OCI-LY7 (cell line): ENCODE measurements around the gene ACOX1. TPM values are rescaled to one million over a fixed set of nuclear protein-coding genes. Genes with fewer than 3 reads are reported as not detected.

Source experiments
- BruUV-seq: library from RNA; stranded (reverse); fragments of 400-500 nt; replicated peaks from 2 replicates; lab custom pipeline; 2021; lab: Mats Ljungman, UMichigan
- CTCF ChIA-PET: fragments of 300-600 bp; sonication (Branson Sonifier 250); formaldehyde crosslinking; loops from one replicate; lab custom pipeline; 2022; ENCODE audit warnings: antibody characterized with exemption; ENCODE audit not compliant: unreplicated experiment; lab: Charles Lee
- POLR2A ChIA-PET: fragments of 300-600 bp; sonication (Branson Sonifier 250); formaldehyde crosslinking; loops from one replicate; lab custom pipeline; 2022; ENCODE audit warnings: antibody characterized with exemption; lab: Charles Lee
- DNase-seq: peaks from one replicate; pipeline ENCODE4 v3.0.0-alpha.2; 2015; ENCODE audit warnings: low spot score
- H2AFZ ChIP-seq: fragments of 200-600 bp; sonication (generic), shearing (Covaris generic); 2 replicates; pipeline ENCODE4 v1.6.1; 2014; ENCODE audit warnings: mild to moderate bottlenecking, antibody characterized with exemption, low read length, moderate library complexity
- H3K27ac ChIP-seq: fragments of 200-600 bp; sonication (generic); 2 replicates; pipeline ENCODE4 v1.5.1; 2014; ENCODE audit warnings: mixed run types, low read depth, mild to moderate bottlenecking, moderate library complexity, low read length, inconsistent platforms; ENCODE audit not compliant: poor library complexity, severe bottlenecking
- H3K36me3 ChIP-seq: fragments of 200-600 bp; sonication (generic); 2 replicates; pipeline ENCODE4 v1.6.1; 2014; ENCODE audit warnings: mild to moderate bottlenecking, antibody characterized with exemption, low read length, moderate library complexity, mixed read lengths; ENCODE audit not compliant: insufficient read depth
- H3K4me1 ChIP-seq: fragments of 200-600 bp; sonication (generic); 2 replicates; pipeline ENCODE4 v1.5.1; 2014; ENCODE audit warnings: mild to moderate bottlenecking, low read length; ENCODE audit not compliant: insufficient read depth, poor library complexity, severe bottlenecking
- H3K4me2 ChIP-seq: fragments of 200-600 bp; sonication (generic); 2 replicates; pipeline ENCODE4 v1.6.1; 2014; ENCODE audit warnings: mild to moderate bottlenecking, low read length
- H3K4me3 ChIP-seq: fragments of 200-600 bp; sonication (generic); 2 replicates; pipeline ENCODE4 v1.5.1; 2014; ENCODE audit warnings: mild to moderate bottlenecking, low read depth, low read length; ENCODE audit not compliant: poor library complexity, severe bottlenecking
- H3K79me2 ChIP-seq: fragments of 200-600 bp; sonication (generic); 2 replicates; pipeline ENCODE4 v1.6.1; 2016; ENCODE audit warnings: low read depth, mild to moderate bottlenecking, low read length, moderate library complexity, mixed read lengths; ENCODE audit not compliant: insufficient read depth
- H3K9me2 ChIP-seq: fragments of 200-600 bp; sonication (generic); 2 replicates; pipeline ENCODE4 v1.6.1; 2016; ENCODE audit warnings: mild to moderate bottlenecking, low read length, mixed read lengths; ENCODE audit not compliant: insufficient read depth
- H3K9me3 ChIP-seq: fragments of 200-600 bp; sonication (generic); 2 replicates; pipeline ENCODE4 v1.6.1; 2014; ENCODE audit warnings: mild to moderate bottlenecking, mixed run types, low read length, mixed read lengths
- H4K20me1 ChIP-seq: fragments of 200-600 bp; sonication (generic); 2 replicates; pipeline ENCODE4 v1.6.1; 2014; ENCODE audit warnings: mild to moderate bottlenecking, antibody characterized with exemption, low read length, moderate library complexity, mixed read lengths; ENCODE audit not compliant: insufficient read depth
- EZH2phosphoT487 ChIP-seq: fragments of 200-600 bp; sonication (generic); IDR thresholded peaks from 2 replicates; pipeline ENCODE4 v1.6.1; 2018; ENCODE audit warnings: low read depth, borderline replicate concordance, mild to moderate bottlenecking, mixed run types, antibody characterized with exemption, low read length, moderate library complexity, mixed read lengths
- intact Hi-C: fragments of 100-400 bp; cut with micrococcal nuclease; formaldehyde crosslinking; loops from one replicate; pipeline ENCODE4 v1.10.0; 2022; ENCODE audit not compliant: unreplicated experiment
- total RNA-seq, 2 experiments: library from RNA; depleted of rRNA in 1 of 2; stranded (reverse); fragments of >200 nt in 1 of 2; shearing (Covaris generic) in 1 of 2; gene quantifications; 2 replicates each; pipeline ENCODE4 v1.2.3, GENCODE V29; 2014 to 2022
- TF ChIP-seq, protein P1 (sequence below): fragments of 200-600 bp; sonication (generic); conservative IDR thresholded peaks from 2 replicates; pipeline ENCODE4 v1.5.1; 2014; ENCODE audit warnings: mild to moderate bottlenecking, antibody characterized with exemption, low read length, moderate library complexity, mixed read lengths

ACOX1 gene
- total RNA-seq, 2 experiments from 2014 or later: 22.6 to 34.6 TPM

DNA sequence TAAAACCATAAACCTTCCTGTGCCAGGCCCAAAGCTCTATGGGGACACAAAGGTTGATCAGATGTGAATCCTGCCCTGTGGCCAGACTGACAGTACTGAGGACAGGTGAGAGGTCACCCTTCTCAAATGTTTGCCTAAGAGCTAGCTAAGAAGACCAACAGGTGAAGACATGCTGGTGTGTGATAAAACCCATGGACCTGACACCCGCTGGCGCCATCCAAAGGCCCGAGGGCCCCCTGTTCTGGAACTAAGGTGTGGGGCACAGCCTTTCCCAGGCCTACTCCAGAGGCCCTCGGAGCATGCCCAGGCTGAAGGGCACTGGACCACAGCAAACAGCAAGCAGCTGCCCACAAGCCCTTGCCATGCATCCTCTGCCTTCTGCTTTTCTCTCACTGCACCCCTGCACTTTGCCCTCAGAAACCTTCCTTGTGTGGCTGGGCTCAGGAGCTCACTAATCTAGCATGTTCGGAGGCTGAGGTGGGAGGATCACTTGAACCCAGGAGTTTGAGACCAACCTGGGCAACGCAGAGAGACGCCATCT, 16.5 kb upstream of the ACOX1 start:
- Histone ChIP-seq H3K36me3 (peaks cover 31% of the 10 kb centered on the region), H3K79me2 (no peaks in the 10 kb centered on the region), H3K4me1 (peaks cover 28% of the 10 kb centered on the region), H3K4me2 (no peak overlapping the region), H3K27ac (no peak overlapping the region), H3K9me2 (no peaks in the 10 kb centered on the region), H3K4me3 (no peak overlapping the region), H2AFZ (no peak overlapping the region), H3K9me3 (no peaks in the 10 kb centered on the region), H4K20me1 (no peaks in the 10 kb centered on the region)
- ChIA-PET CTCF (no interaction called here), POLR2A (interaction anchor here (0.7 to 1.5 kb wide), 2 partner anchors 34 to 54 kb away, joined by 3 read pairs; no protein-coding TSS in a partner anchor)
- TF ChIP-seq EZH2phosphoT487: no peak
- TF ChIP-seq, protein P1, sequence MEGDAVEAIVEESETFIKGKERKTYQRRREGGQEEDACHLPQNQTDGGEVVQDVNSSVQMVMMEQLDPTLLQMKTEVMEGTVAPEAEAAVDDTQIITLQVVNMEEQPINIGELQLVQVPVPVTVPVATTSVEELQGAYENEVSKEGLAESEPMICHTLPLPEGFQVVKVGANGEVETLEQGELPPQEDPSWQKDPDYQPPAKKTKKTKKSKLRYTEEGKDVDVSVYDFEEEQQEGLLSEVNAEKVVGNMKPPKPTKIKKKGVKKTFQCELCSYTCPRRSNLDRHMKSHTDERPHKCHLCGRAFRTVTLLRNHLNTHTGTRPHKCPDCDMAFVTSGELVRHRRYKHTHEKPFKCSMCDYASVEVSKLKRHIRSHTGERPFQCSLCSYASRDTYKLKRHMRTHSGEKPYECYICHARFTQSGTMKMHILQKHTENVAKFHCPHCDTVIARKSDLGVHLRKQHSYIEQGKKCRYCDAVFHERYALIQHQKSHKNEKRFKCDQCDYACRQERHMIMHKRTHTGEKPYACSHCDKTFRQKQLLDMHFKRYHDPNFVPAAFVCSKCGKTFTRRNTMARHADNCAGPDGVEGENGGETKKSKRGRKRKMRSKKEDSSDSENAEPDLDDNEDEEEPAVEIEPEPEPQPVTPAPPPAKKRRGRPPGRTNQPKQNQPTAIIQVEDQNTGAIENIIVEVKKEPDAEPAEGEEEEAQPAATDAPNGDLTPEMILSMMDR: no peak
- BruUV-seq: no TSS peak
- intact Hi-C loops: no loop called here
- DNase-seq: no peak

DNA sequence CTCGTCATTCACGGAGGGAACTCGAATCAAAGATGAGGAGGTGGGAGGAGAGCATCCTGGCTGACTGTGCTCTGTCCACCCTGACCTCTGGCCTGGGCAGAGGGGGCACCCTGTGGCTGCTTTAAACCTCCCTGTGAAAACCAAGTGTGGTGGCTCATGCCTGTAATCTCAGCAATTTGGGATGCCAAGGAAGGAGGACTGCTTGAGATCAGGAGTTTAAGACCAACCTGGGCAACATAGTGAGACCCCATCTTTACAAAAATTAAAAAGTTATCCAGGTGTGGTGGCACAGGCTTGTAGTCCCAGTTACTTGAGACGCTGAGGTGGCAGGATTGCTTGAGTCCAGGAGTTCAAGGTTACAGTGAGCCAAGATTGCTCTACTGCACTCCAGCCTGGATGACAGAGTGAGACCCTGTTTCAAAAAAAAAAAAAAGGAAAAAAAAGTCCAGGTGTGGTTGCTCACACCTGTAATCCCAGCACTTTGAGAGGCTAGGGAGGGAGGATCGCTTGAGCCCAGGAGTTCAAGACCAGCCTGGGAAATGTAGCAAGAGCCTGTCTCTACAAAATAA, 15.9 kb upstream of the ACOX1 start:
- Histone ChIP-seq H3K4me3 (no peak overlapping the region), H2AFZ (no peak overlapping the region), H3K4me1 (peaks cover 23% of the 10 kb centered on the region), H3K79me2 (no peaks in the 10 kb centered on the region), H3K27ac (no peak overlapping the region), H3K9me3 (no peaks in the 10 kb centered on the region), H3K9me2 (no peaks in the 10 kb centered on the region), H3K36me3 (peaks cover 31% of the 10 kb centered on the region), H3K4me2 (no peak overlapping the region), H4K20me1 (no peaks in the 10 kb centered on the region)
- DNase-seq: no peak
- intact Hi-C loops: no loop called here
- POLR2A ChIA-PET: interaction anchor here (0.6 to 1.5 kb wide), 3 partner anchors 34 to 85 kb away, joined by 3 read pairs; no protein-coding TSS in a partner anchor
- BruUV-seq: no TSS peak
- CTCF ChIA-PET: no interaction called here
- no peak for TF ChIP-seq EZH2phosphoT487
- TF ChIP-seq, protein P1: no peak

DNA sequence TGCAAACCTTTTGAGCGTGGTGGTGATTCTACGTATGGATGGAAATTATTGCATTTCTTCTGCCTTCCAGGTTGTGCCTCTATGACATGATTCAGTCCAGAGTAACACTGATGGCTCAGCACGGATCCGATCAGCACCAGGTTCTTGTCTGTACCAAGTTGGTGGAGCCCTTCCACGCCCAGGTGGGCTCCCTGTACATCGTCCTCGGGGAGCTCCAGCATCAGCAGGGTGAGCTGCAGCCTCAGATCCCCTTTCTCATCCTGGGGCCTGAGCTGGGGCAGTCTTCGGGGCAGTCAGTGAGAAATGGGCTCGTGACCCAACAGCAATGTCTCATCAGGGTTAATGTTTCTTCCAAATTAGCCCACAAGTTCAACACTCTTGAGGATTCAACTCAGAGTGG, 12.4 kb upstream of the ACOX1 start:
- no peak overlapping the region for H3K4me2 ChIP-seq
- no peak overlapping the region for H2AFZ ChIP-seq
- ChIA-PET POLR2A (interaction anchor here (0.6 to 1.3 kb wide), 7 partner anchors 10 to 306 kb away, joined by 3 to 8 read pairs (median 4); no protein-coding TSS in a partner anchor), CTCF (no interaction called here)
- H3K4me1 ChIP-seq: peaks cover 11% of the 10 kb centered on the region
- H3K27ac ChIP-seq: peak overlapping the region; percentile 48
- DNase-seq: no peak
- BruUV-seq: no TSS peak
- H3K4me3 ChIP-seq: no peak overlapping the region
- no peaks in the 10 kb centered on the region for H3K79me2 ChIP-seq
- H3K36me3 ChIP-seq: peaks cover 34% of the 10 kb centered on the region
- no peaks in the 10 kb centered on the region for H3K9me2 ChIP-seq
- TF ChIP-seq, protein P1: no peak
- no peak for TF ChIP-seq EZH2phosphoT487
- intact Hi-C loops: no loop called here
- no peaks in the 10 kb centered on the region for H4K20me1 ChIP-seq
- H3K9me3 ChIP-seq: no peaks in the 10 kb centered on the region
